GM21786 (cell line): Measurements from ENCODE around the gene TOMM22.
"Not testable (repeated sequence)": the region's sequence is repeated elsewhere in the genome, so short reads cannot be mapped to it uniquely, and the experiment has no call there.

Source experiments
- ATAC-seq: cut with Tn5 transposase; IDR thresholded peaks from one replicate; pipeline ENCODE4 v1.9.1; 2021; ENCODE audit not compliant: unreplicated experiment

TOMM22 gene

GRCh38 chr22:38681582-38682335 lies at the start of gene TOMM22:
TSS of gene TOMM22 (plus strand) at chr22:38681957. CDS start at chr22:38681979, 22 bp downstream.
- peak; percentile 97 for ATAC-seq

- ATAC-seq, result no peak
Measured at GRCh38 chr22:38632528-38632927, 49.2 kb upstream of the TOMM22 start.

GRCh38 chr22:38638216-38638615 lies 43.5 kb upstream of the TOMM22 start:
- ATAC-seq, result no peak

- ATAC-seq, result no peak
Measured at GRCh38 chr22:38638728-38639127, 43.0 kb upstream of the TOMM22 start.

GRCh38 chr22:38641476-38642040 lies 40.2 kb upstream of the TOMM22 start:
- no peak for ATAC-seq

GRCh38 chr22:38644245-38644644 lies 37.5 kb upstream of the TOMM22 start:
- not testable (repeated sequence) for ATAC-seq

- ATAC-seq, result no peak
Measured at GRCh38 chr22:38645430-38645829, 36.3 kb upstream of the TOMM22 start.

GRCh38 chr22:38649841-38650522 lies 31.8 kb upstream of the TOMM22 start:
- no peak for ATAC-seq

- no peak for ATAC-seq
Measured at GRCh38 chr22:38652859-38653258, 28.9 kb upstream of the TOMM22 start.

GRCh38 chr22:38653741-38654140 lies 28.0 kb upstream of the TOMM22 start:
- ATAC-seq, result no peak

- no peak for ATAC-seq
Measured at GRCh38 chr22:38655519-38656255, 26.1 kb upstream of the TOMM22 start.

- ATAC-seq, result peak; percentile 79
Measured at GRCh38 chr22:38656256-38657044, 25.3 kb upstream of the TOMM22 start, which contains the start of the genes CBY1 and FAM227A. TSS of gene CBY1 (plus strand) at chr22:38656638. CDS start at chr22:38668055, 11,417 bp downstream. TSS of gene FAM227A (minus strand) at chr22:38656392. CDS start at chr22:38650168, 6,224 bp downstream.

- ATAC-seq, result peak; percentile 42
Measured at GRCh38 chr22:38657045-38657909, 24.5 kb upstream of the TOMM22 start.

- ATAC-seq, result no peak
Measured at GRCh38 chr22:38674888-38675287, 6.9 kb upstream of the TOMM22 start.

- no peak for ATAC-seq
Measured at GRCh38 chr22:38675833-38676232, 5.9 kb upstream of the TOMM22 start.

GRCh38 chr22:38684895-38685294 lies 3.1 kb downstream of the TOMM22 start:
- ATAC-seq, result no peak

- no peak for ATAC-seq
Measured at GRCh38 chr22:38685761-38686160, 4.0 kb downstream of the TOMM22 start.

GRCh38 chr22:38689651-38690050 lies 7.9 kb downstream of the TOMM22 start:
- no peak for ATAC-seq

GRCh38 chr22:38694049-38694448 lies 12.3 kb downstream of the TOMM22 start:
- no peak for ATAC-seq
